Measurements from ENCODE around the gene SPAG6. TPM values are rescaled to one million over a fixed set of nuclear protein-coding genes. Genes with fewer than 3 reads are reported as not detected.
A peak's percentile ranks its signal among the peaks of the same experiment; 100 is the strongest.

The SPAG6 gene
- total RNA-seq, 2 experiments from 2014 or later, result not detected

DNA sequence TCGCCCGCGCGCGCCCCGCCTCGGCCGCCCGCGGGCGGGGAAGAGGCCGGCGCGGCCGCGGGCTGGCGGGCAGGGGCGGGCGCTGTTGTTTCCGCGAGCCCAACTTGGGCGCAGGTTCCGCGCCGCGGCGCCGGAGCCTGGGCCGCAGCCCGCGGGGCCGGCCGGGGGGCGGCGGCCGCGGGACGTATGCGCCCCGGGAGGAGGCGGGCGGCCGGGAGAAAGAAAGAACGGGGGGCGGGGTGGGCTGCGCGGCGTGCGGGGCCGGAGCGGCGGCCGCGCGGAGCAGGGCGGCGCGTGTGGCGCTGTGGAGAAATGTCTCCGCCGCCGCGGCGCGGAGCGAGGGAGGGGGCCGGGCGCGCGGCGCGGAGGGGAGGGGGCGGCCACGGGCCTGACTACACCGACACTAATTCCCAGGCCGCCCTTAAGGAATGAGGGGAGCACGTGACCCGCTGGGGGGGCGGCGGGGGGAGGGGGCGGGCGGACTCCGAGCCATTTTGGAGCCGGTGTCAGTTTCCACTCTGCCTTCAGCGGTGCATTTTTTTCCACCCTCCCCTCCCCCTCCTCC lies 24.6 kb upstream of the SPAG6 start, which contains the start of gene BMI1:
BMI1 (plus strand) TSS at position 509 of the 565 bp plus-strand sequence. CDS start 5,351 bp downstream, outside the sequence.
- H3K27ac Mint-ChIP-seq, result peak within 1 kb of the TSS; percentile 90
- DNase-seq, result peak in 13 of 14 experiments; percentile 50 to 85 (median 67)
- H3K27me3 ChIP-seq (ENCODE audit: control insufficient read depth in 1 of 2, insufficient read depth in 2 of 2, low read length in 2 of 2), result peaks cover 5 to 27% of the 10 kb centered on the region in 2 experiments
- H3K4me3 Mint-ChIP-seq, result peak within 1 kb of the TSS; percentile 95
- peaks cover 55% of the 10 kb centered on the region for H3K27me3 Mint-ChIP-seq
- H3K36me3 Mint-ChIP-seq (ENCODE audit: low read depth), result peaks cover 34% of the 10 kb centered on the region
- intact Hi-C loops (cut with DNase I, micrococcal nuclease), result loop anchor here (5.0 to 10.0 kb wide), 3 partner anchors 318 to 823 kb away; partner anchors contain the start of genes DNAJC1 (in 1 of the 2) and PIP4K2A (in 1 of the 2)
- ATAC-seq (ENCODE audit: poor library complexity), result peak; percentile 37
- CTCF ChIA-PET, result no interaction called here
- H3K4me3 ChIP-seq (ENCODE audit: low read length), result peak within 1 kb of the TSS; percentile 69
- H3K9me3 ChIP-seq (ENCODE audit: control insufficient read depth in 1 of 2, insufficient read depth in 1 of 2, low read length in 2 of 2), result peaks cover 0 to 4% of the 10 kb centered on the region in 2 experiments
- peaks cover 33% of the 10 kb centered on the region for H3K4me1 ChIP-seq (ENCODE audit: insufficient read depth, low read length)
- POLR2A ChIA-PET, result interaction anchor here (0.5 to 5.9 kb wide), 10 partner anchors 17 to 276 kb away, joined by 3 to 48 read pairs (median 5); no protein-coding TSS in a partner anchor
- peak within 1 kb of the TSS in 1 of 2 donors; percentile 74 for H3K27ac ChIP-seq (ENCODE audit: low read depth in 1 of 2, low read length in 2 of 2)
- H3K9me3 Mint-ChIP-seq, result no peaks in the 10 kb centered on the region
- TF ChIP-seq, protein P1, sequence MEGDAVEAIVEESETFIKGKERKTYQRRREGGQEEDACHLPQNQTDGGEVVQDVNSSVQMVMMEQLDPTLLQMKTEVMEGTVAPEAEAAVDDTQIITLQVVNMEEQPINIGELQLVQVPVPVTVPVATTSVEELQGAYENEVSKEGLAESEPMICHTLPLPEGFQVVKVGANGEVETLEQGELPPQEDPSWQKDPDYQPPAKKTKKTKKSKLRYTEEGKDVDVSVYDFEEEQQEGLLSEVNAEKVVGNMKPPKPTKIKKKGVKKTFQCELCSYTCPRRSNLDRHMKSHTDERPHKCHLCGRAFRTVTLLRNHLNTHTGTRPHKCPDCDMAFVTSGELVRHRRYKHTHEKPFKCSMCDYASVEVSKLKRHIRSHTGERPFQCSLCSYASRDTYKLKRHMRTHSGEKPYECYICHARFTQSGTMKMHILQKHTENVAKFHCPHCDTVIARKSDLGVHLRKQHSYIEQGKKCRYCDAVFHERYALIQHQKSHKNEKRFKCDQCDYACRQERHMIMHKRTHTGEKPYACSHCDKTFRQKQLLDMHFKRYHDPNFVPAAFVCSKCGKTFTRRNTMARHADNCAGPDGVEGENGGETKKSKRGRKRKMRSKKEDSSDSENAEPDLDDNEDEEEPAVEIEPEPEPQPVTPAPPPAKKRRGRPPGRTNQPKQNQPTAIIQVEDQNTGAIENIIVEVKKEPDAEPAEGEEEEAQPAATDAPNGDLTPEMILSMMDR (IDR thresholded peaks at IDR 0.05), result no peak
- no peaks in the 10 kb centered on the region for H3K36me3 ChIP-seq (ENCODE audit: insufficient read depth, low read length)
- H3K4me1 Mint-ChIP-seq (ENCODE audit: low read depth), result peaks cover 63% of the 10 kb centered on the region

DNA sequence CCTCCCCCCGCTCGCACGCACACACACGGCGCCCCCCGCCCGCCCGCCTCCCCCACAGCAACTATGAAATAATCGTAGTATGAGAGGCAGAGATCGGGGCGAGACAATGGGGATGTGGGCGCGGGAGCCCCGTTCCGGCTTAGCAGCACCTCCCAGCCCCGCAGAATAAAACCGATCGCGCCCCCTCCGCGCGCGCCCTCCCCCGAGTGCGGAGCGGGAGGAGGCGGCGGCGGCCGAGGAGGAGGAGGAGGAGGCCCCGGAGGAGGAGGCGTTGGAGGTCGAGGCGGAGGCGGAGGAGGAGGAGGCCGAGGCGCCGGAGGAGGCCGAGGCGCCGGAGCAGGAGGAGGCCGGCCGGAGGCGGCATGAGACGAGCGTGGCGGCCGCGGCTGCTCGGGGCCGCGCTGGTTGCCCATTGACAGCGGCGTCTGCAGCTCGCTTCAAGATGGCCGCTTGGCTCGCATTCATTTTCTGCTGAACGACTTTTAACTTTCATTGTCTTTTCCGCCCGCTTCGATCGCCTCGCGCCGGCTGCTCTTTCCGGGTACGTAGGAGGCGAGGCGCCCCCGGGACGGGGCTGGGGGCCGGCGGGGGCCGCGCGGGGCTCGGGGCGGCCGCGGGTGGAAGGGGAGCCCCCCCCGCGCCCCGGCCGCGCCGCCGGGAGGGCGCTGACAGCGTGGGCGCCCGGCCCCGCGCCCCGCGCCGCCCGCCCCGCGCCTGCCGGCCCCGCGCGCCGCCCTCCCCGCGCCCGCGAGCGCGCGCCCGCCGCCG lies 24.0 kb upstream of the SPAG6 start:
- TF ChIP-seq, protein P1 (IDR thresholded peaks at IDR 0.05), result no peak
- Histone ChIP-seq H3K4me1 (ENCODE audit: insufficient read depth, low read length) (peaks cover 34% of the 10 kb centered on the region), H3K9me3 (ENCODE audit: control insufficient read depth in 1 of 2, insufficient read depth in 1 of 2, low read length in 2 of 2) (peaks cover 0 to 4% of the 10 kb centered on the region in 2 experiments), H3K27me3 (ENCODE audit: control insufficient read depth in 1 of 2, insufficient read depth in 2 of 2, low read length in 2 of 2) (peaks cover 5 to 27% of the 10 kb centered on the region in 2 experiments), H3K36me3 (ENCODE audit: insufficient read depth, low read length) (no peaks in the 10 kb centered on the region), H3K4me3 (ENCODE audit: low read length) (peak overlapping the region; percentile 60), H3K27ac (ENCODE audit: low read depth in 1 of 2, low read length in 2 of 2) (peak overlapping the region in 1 of 2 donors; percentile 74)
- Mint-ChIP-seq H3K27me3 (peaks cover 60% of the 10 kb centered on the region), H3K4me1 (ENCODE audit: low read depth) (peaks cover 67% of the 10 kb centered on the region), H3K36me3 (ENCODE audit: low read depth) (peaks cover 38% of the 10 kb centered on the region), H3K27ac (peak overlapping the region; percentile 90), H3K9me3 (no peaks in the 10 kb centered on the region), H3K4me3 (peak overlapping the region; percentile 95)
- ChIA-PET POLR2A (interaction anchor here (0.5 to 5.9 kb wide), 10 partner anchors 11 to 324 kb away, joined by 3 to 48 read pairs (median 5); no protein-coding TSS in a partner anchor), CTCF (no interaction called here)
- ATAC-seq (ENCODE audit: poor library complexity), result peak; percentile 32
- intact Hi-C loops (cut with DNase I, micrococcal nuclease), result loop anchor here (5.0 to 10.0 kb wide), 3 partner anchors 319 to 824 kb away; partner anchors contain the start of genes DNAJC1 (in 1 of the 2) and PIP4K2A (in 1 of the 2)
- peak in 12 of 14 experiments; percentile 43 to 83 (median 57) for DNase-seq

DNA sequence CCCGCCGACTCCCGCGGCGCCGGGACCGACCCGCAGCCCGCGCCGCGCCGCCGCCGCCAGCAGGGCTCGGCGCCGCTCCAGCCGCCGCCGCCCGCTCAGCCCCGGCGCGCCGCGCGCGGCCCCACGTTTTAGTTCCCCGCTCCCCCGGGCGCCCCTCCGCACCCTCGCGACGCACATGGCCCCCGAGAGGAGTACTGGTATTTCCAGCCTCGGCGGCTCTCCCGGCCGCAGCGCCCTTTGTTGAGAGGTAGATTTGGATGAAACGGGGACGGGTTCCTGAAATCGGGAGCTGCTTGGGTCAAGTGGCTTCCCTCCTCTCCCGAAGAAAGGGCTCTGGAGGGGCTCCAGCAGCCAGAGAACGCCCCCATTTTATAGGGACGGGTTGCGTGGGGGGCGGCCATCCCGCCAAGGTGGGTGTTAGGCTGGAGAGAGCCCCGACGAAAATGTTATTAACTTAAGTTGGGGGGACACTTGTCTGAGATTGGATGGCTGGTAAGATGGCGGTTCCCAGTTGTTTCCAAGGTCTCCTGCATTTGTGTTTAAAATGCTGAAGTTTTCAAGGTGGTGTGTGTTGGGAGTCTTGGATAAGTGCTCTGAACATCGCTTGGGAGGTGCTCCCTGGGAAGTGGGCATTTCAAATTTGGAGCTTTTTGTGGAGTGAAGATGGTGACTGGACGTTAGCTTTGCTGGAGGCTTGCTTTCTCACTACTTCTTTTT lies 23.2 kb upstream of the SPAG6 start:
- H3K9me3 ChIP-seq (ENCODE audit: control insufficient read depth in 1 of 2, insufficient read depth in 1 of 2, low read length in 2 of 2), result peaks cover 0 to 4% of the 10 kb centered on the region in 2 experiments
- H3K27ac Mint-ChIP-seq, result peak overlapping the region; percentile 83
- ATAC-seq (ENCODE audit: poor library complexity) (peak; percentile 5), DNase-seq (peak in 3 of 14 experiments; percentile 37 to 68 (median 41))
- peaks cover 27% of the 10 kb centered on the region for H3K4me1 ChIP-seq (ENCODE audit: insufficient read depth, low read length)
- peak overlapping the region; percentile 87 for H3K4me3 Mint-ChIP-seq
- peaks cover 36% of the 10 kb centered on the region for H3K36me3 Mint-ChIP-seq (ENCODE audit: low read depth)
- ChIA-PET CTCF (interaction anchor here (1.6 kb wide), 1 partner anchor 10 kb away, joined by 4 read pairs; no protein-coding TSS in a partner anchor), POLR2A (interaction anchor here (0.6 to 5.9 kb wide), 13 partner anchors 10 to 325 kb away, joined by 3 to 48 read pairs (median 4); partner anchors contain the start of gene DNAJC1)
- no peak overlapping the region for H3K27ac ChIP-seq (ENCODE audit: low read depth in 1 of 2, low read length in 2 of 2)
- peak overlapping the region; percentile 69 for H3K4me3 ChIP-seq (ENCODE audit: low read length)
- peaks cover 5 to 27% of the 10 kb centered on the region in 2 experiments for H3K27me3 ChIP-seq (ENCODE audit: control insufficient read depth in 1 of 2, insufficient read depth in 2 of 2, low read length in 2 of 2)
- no peaks in the 10 kb centered on the region for H3K9me3 Mint-ChIP-seq
- H3K36me3 ChIP-seq (ENCODE audit: insufficient read depth, low read length), result peaks cover 2% of the 10 kb centered on the region
- peaks cover 67% of the 10 kb centered on the region for H3K27me3 Mint-ChIP-seq
- TF ChIP-seq, protein P1 (IDR thresholded peaks at IDR 0.05), result no peak
- intact Hi-C loops (cut with DNase I, micrococcal nuclease), result loop anchor here (5.0 to 10.0 kb wide), 3 partner anchors 320 to 825 kb away; partner anchors contain the start of genes DNAJC1 (in 1 of the 2) and PIP4K2A (in 1 of the 2)
- H3K4me1 Mint-ChIP-seq (ENCODE audit: low read depth), result peaks cover 68% of the 10 kb centered on the region

Measured in CD4-positive, alpha-beta T cell (primary cell).